LoVo (cell line): ENCODE measurements around the gene MARVELD1.
"Not testable (repeated sequence)": the region's sequence is repeated elsewhere in the genome, so short reads cannot be mapped to it uniquely, and the experiment has no call there.

ENCODE experiments used
- DNase-seq: peaks from one replicate; pipeline ENCODE4 v3.0.0-alpha.2; 2016; ENCODE audit warnings: low spot score

Gene MARVELD1

DNA sequence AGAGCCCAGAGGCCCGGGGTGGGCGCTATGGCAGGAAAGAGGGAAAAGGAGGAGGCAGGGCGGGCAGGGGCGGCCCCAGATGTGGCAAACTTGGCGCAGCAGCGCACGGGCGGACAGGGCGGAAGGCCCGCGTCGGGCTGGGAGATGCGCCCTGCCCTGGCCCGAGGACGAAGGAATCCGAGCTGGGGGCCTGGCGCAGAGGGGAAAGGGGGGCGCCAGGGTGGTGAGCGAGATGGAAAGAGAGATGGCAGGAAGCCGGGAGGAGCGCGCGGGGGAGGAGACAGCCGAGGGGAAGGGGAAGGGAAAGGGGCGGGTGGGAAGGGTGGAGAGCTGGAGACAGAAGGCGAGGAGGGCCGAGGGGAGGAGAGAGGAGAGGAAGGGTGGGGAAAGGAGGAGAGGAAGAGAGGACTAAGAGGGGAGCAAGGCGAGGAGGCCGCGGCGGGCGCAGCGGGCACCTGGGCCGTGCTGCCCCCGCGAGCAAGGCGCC lies at the start of gene MARVELD1:
TSS of gene MARVELD1 (plus strand) at position 392 of the 487 bp plus-strand sequence. CDS start 147 bp downstream, outside the sequence.
- peak; percentile 60 for DNase-seq

DNA sequence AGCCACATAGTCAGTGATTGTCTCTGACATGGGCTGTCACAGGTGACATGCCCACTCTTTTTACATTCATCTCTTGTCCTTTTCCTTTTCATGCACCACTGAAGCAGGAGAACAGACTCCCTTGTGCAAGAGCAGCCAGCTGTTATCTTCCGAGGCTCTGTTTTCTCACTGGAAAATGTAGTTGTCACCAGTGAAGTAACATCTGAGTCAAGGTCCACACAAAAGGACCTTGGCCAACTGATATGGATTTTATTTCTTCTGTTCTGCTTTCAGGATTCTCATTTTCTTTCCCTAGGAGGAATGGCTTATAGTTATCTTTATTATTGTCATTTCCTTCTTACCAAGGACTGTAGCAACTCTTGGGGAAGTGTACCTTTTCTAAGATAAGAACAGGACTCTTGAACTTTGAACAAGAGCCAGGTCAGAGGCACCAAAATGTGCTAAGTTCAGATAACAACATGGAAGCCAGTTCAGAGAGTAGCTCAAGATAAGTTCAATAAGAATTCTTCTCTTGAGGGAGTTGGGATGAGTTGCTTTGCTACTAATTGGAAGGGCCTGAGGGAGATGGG lies 49.2 kb upstream of the MARVELD1 start:
- no peak for DNase-seq

DNA sequence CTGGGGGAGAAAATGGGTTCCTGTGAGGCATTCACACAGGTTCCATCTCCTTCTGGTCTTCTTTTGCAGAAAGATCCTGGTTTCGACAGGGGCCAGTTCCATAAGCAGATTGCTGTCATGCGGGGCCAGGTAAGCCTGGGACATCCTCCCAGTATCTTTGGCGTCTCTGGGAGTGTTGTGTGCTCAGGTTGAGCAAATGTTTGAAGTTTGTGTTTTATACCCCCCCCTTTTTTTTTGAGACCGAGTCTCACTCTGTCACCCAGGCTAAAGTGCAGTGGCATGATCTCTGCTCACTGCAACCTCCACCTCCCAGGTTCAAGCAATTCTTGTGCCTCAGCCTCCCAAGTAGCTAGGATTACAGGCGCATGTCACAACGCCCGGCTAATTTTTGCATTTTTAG lies 46.5 kb upstream of the MARVELD1 start:
- DNase-seq = no peak

DNA sequence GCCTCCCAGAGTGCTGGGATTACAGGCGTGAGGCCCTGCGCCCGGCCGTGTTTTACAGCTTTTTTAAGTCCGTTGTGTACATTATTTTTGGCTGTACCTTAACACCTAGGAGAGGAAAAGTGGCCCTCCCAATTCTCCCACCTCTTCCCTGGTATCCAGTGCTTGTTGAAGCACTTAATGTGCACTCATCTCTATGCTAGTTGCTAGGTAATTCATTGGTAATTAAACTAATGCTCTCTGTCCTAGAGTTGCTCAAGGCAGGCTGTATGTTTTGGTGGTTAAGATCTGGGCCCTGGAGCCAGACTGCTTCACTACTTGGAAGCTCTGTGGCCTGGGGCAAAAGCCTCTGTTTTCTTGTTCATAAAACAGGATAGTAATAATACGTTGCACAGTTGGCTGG lies 46.1 kb upstream of the MARVELD1 start:
- no peak for DNase-seq

DNA sequence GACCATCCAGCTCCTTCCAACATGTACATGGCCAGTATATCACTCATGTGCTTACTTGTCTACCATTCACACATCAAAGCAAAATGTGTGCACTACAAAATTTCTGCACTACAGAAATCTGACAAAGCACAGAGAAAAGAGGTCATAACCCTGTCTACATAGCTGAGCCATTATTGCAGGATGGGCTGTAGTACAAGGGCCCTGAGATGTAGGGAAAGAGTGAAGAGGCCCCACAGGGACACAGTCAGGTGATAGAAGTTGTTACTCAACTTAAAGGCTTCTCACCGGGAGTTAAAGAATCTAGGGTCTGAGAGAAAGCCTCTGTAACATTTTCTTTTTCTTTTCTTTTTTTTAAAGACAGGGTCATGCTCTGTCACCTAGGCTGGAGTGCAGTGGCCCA lies 44.0 kb upstream of the MARVELD1 start:
- DNase-seq = no peak

DNA sequence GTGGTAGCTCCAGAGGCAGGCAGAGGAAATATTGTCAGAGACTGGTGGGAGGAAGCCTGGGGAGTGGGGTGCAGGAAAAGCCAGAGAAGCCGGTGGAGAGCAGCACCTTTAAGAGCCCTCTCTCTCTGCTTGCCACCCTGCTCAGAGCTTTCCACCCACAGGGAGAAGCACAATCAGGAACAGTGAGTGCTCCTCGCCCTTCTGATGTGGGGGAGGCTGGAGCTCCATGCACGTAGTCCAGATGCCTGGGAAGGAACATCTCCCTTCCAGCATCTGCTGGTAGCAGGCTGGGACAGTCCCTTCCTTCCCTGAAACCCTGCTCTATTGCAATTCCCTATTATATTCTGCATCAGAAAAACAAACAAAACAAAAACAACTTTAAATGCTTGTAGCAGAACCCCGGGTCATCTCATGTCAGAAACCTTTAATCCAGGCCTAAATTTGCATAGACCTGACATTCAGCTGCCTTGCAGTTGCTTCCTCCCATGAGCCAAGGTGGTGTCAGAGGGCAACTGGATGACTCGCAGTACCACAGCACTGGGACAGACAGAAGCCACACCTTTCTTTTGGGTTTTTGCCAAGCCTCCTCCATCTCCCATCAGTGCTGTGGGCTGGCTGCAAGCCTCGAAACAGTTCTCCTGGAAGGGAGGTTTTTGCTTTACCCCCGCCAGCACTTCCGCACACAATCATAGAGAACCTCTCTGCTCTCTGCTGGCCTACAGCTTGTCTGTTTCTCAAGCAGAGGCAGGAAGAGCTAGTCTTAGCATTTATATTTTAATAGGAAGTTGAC lies 39.6 kb upstream of the MARVELD1 start:
- peak; percentile 61 for DNase-seq

DNA sequence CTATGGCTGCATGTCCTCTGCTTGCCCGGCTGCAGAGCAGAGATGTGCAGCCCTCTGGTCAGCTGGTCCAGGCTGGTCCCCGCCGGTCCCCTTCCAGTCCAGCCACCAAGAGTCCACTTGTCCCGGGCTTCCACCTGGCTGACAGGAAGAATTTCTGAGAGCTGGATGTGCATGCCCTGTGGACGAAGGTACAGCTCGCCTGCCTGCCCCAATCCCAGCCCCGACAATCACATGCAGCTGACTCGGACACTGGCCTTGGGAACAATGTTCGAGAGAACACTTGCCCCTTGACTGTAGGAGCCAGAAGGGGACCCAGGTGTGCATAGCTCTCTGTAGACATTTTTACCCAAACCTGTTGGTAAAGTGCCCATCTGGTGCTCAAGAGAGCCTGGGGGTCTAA lies 38.3 kb upstream of the MARVELD1 start:
- DNase-seq = no peak

DNA sequence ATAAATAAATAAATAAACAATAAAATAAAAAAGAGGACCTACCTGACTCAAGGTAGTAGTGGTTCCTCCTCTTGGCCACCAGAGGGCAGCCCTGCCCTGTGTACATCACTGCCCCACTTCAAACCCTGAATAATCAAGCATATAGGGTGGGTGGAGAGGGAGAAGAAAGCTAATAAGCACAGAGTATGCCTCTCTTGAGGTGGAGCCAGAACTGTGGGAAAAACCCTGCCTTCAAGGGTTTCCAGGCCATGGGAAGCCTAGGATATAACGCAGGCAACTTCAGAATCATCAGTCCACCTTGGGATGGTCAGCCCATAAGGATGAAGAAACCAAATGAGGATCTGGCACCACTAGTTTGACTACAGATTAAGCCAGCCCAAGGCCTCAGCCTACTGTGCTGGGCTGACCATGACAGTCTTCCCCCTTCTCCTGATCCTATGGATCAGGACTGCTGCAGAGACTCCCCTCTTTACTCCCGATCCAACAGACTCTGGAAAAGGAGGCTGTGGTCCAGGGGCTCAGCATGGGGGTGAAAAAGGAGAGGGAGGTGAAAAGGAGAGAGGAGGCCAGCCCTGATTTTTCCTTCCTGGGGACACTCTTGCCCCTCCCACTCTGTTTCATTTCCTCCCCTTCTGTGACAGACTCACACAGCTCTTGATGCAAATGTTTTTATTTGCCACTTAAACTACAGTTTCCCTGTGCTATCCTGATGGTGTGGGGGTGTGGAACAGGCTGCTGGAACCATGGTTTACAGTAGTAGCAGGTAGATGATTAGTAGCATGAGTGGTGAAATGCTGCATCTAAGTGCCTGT lies 36.6 kb upstream of the MARVELD1 start:
- DNase-seq = peak; percentile 47

DNA sequence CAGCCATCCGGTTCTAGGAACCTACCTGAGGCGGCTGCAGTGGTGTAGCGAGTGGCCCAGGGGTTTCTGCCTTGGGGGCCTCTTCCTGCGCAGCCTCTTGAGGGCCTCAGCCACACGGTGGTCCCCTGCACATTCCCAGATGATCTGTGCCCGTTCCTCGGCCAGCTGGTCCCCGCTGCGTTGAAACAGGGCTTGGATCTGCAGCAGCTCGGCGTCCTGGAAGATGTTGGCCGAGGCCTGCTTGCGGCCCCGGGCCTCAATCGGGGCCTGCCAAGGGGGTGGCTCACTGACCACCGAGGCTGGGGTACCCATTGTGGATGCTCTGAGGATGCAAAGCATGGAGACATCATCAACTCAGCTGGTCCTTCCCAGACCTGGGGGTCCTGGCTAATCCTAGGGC lies 33.9 kb upstream of the MARVELD1 start:
- DNase-seq = no peak

DNA sequence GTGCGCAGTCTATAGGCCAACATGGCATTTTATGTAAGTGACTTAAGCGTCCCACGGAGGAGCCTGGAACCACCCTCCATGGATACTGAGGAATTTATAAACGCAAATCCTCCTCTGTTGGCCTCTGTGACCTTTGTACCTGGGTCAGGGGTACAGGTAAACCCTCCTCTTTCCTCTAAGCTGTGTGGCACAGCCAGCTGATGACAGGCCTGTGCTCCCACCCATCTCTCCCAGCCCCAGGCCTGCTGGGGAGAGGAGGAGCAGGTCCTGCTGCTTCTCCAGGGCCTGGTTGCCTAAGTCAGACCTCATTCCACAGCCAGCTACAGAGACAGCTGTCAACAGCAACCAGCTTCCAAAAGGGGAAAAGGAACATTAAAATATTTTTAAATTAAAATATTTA lies 31.5 kb upstream of the MARVELD1 start:
- no peak for DNase-seq

DNA sequence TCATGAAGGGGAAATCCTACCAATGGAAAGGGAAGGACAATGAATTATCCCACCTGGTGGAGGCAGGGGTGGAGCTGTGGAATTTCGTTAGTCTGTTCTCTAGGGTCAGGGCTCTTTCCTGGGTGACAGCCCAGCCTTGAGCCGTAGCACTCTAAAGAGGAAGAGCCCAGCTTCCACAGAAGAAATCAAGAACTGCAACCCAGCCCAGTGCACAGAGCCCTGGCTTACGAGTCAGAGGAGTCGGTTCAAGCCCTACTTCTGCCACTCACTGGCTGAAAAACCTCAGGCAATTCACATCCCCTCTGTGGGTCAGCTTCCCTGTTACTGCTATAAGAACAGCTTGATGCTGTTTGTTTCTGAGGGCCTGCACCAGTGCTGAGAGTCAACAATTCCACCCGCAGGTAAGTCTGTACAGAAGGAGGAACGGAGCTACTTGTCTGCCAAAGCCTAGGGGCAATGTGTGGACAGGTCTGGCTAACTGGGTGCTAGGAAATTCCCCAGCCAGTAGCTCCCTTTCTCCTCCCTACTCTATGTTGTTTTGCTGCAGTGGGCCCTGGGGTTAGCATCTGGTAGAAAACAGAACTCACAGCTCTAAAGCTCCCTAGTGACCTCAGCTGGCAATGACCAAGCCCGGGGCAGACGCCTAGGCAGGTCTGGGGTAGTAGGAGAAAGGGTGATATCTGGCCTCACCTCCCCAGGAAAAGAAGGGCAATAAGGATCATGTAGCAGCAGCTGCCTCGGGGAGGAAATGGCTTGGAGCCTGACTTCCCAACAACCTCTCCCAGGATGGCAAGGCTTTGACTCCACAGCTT lies 29.8 kb upstream of the MARVELD1 start:
- DNase-seq = no peak

DNA sequence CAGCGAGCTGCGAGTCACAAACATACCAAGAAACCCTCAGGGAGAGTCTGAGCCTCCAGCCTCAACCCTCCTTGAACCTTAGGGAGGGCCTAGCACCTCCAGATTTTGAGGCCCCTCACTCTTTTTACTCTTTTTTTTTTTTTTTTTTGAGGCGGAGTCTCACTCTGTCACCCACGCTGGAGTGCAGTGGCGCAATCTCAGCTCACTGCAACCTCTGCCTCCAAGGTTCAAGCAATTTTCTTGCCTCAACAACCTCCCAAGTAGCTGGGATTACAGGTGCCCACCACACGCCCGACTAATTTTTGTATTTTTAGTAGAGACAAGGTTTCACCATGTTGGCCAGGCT lies 29.2 kb upstream of the MARVELD1 start:
- DNase-seq = not testable (repeated sequence)

DNA sequence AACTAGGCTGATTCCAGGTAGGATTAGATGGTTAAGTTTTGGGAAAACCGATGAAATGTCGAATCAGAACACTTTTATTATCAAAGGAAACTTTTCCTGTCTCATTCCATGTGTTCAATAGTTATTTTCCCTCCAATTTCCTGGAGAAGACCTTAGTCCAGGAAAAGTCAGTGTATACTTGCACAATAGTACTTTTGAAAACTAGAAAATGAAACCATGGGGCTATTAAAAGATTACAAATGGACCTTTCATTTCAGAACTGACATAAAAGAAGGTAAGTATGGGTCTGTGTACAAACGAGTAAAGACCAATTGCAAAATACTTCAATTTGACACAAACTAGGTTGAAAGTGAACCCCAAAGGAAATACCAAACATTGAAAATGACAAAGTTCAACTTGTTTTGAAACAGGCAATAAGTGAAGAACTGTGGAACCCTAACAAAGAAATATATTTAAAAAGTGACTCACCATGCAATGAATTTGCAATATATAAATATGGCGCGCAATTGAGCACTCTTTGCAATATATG lies 28.6 kb upstream of the MARVELD1 start:
- no peak for DNase-seq

DNA sequence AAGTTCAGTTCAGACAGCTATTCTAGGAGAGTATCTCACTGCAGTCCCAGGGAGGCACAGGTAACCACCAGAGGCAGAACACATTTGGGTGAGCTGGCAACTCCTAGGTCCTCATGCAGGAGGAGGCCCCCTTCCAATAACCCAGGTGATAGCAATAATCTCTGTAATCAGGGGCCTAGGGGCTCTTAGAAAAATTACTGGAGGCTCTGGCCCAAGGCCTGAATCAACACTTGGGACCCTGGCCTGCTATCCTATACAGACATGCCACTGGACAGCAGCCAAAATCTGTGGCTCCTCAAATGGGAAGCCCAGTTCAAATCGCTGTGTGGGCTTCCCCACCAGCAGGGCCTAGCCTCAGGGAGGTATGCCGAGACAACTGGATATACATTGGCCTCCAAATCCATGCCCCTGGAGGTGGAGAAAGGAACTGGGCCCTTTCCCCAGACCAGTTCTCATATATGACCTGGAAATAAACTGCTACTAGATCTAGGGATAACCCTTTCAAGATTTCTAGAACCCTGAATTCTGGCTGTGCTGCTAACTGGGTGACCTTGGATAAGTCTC lies 28.1 kb upstream of the MARVELD1 start:
- DNase-seq = no peak

DNA sequence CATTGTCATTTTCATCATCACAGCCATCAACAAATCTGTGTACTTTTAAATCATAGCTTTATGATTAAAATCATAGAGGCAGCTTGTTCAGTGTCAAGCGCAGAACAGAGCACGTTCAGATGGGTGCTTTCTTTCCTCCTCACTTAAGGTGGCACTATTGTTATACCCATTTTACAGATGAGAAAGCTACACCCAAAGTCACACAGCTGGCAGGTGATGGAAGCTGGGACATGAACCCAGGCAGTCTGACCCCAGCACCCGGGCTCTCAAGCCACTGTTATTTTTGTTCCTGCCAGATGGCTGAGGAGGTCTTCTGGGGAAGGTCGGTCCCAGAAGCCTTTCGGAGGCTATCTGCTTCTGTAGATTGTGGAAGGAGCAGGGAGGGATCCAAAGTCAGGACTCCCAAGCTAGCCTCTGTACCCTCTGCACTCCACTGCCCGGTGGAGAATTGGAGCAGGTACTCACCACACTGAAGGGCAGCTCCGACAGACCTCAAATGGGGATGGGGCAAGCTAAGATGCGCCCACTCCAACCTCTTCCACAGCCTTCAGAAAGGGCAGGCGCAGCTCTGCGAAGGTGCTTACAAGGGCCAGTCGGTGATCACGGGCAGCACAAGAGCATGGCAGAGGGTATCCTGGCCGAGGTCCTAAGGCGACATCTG lies 27.1 kb upstream of the MARVELD1 start:
- no peak for DNase-seq

DNA sequence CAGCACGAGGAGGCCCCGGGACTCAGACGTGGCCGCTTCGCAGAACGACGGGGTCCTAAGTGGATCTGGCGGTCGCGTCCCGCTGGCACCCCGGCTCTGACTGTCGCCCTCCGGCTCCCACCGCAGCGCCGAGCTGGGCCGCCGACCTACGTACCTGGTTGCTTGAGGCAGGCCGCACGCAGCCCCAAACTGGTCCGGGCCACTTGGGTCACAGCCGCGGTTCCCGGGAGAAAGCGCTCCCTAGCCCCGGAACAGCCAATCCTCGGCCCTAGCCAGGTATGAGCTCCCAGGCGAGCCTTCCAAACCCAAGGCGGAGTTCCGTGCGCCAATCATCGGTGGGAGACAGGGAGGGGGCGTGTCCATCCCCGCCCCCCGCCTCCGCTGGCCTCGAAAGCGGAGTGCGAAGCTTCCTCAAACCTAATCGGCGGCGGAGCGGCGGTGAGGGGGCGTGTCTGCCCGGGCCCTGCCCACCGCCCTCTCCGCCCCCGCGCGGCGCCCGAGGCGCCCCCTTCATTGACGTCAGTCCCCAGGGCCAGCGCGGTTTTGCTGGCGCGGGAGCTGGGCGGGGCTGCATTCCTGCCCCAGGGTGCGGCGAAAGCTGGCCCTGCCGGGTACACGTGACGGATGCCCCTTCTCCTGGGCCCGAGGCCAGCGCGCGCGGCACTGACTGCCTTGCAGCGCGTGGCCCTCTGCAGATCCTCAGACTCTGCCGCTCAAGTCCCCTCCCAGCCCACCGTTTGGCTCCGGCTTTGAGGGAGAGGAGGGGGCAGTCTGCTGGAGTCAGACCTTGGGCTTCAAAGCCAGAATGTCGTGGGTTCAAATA lies 26.4 kb upstream of the MARVELD1 start, which contains the start of gene AVPI1:
TSS of gene AVPI1 (minus strand) at position 280 of the 823 bp plus-strand sequence. CDS start 7,336 bp downstream, outside the sequence.
- peak; percentile 99 for DNase-seq

DNA sequence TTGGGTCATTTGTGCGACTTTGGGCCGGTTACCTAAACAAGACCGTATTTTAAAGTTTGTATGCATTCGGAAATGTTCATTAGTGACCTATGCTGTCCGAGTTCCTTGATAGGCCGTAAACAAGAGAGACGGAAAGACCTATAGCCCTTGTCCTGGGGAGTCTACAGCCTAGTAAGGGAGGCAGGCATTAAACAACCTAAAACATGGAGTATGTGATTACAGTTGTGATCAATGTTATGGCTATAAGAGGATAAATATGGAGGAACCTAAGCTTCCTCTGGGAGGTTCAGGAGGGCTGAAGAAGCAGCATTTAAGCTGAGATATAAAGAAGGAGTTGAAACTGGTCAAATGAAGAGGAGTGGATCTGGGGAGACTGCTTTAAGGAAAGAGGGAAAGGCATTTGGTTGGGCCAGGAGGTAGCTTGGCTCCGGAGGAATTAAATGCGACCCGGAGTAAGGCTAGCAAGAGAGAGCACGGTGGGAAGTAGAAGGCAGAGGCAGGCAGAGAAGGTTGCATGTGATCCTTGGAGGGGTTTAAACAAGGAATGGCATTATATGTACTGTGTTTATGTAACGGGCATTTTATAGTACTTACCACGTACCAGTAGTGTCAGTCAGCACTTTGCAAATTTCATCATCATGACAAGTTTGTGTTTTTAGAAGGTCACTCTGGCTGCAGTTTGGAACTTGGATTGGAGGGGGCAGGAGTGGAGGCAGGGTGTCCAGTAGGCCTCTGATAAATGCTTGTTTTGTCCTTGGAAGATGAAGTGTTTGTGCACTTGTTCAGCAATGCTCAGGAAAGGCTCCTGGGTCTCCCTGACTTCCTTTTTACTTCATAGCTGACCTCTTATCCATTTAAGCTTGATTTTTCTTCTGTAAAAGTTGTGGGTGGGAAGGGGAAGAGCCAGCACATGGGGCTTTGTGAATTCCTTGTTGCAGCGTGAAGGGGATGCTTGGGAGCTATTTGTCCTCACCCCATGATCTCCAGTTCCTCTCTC lies 25.4 kb upstream of the MARVELD1 start:
- DNase-seq = no peak

DNA sequence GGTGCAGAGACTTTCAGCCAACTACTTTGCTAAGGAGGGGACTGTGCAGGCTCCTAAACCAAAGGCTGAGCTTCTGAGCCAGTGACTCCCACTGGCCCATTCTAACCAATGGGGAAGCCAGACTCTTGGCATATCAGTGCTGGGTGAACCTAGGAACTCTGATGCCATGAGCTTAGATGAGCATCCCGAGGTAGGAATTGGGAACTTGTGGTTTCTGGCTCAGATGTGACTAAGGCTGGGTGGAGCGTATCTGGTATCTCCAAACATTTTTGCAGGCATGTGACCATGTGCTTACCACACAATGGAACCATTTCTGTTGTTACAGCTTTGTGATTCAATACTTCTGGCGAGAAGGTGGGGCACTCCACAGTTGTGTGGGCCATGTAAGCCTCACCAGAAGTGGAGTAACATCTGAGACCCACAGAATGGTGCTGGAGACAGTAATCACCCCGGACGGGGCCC lies 23.9 kb upstream of the MARVELD1 start:
- peak; percentile 52 for DNase-seq
